ENCODE results near the gene C1QB. TPM values are rescaled to one million over a fixed set of nuclear protein-coding genes. Genes with fewer than 3 reads are reported as not detected.

The C1QB gene
- total and polyA plus RNA-seq, 2 experiments from 2014 or later, result not detected

DNA sequence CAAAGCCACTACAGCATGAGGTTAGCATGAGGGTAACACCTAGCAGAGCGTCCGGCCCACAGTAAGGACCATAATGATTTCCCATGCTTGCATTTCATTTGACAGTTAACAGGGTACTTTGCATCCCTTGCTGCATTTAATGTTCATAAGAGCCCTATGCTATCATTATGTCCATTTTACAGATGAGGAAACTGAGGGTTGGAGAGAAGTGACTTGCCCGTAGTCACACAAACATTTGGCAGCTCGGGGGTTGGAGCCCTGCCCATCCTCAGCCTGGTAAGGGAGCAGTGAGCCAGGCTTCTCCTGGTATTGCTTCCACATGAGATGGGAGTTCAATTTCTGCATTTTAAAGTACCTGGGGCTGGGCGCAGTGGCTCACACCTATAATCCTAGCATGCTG, 41.1 kb downstream of the C1QB start (continued):
- TF ChIP-seq POLR2AphosphoS5 (IDR thresholded peaks at IDR 0.05; ENCODE audit: low read depth), result no peak

DNA sequence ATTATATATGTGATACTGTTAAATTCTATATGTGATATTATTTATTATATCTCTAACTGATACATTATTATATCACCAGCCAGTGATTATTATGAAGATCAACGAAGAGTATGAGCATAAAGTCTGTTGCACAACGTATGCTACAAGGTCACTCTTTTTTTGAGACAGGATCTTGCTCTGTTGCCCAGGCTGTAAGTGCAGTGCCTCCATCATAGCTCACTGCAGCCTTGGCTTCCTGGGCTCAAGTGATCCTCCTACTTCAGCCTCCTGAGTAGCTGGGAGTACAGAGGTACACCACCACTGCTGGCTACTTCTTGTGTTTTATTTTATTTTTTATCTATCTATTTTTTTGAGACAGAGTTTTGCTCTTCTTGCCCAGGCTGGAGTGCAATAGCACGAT, 43.6 kb downstream of the C1QB start:
- Histone ChIP-seq H3K79me2 (replicated peaks; ENCODE audit: insufficient read depth) (no peaks in the 10 kb centered on the region), H3K4me2 (no peak overlapping the region), H3K27ac (ENCODE audit: low read depth) (no peak overlapping the region), H3K4me3 (no peak overlapping the region), H3K27me3 (ENCODE audit: insufficient read depth) (no peaks in the 10 kb centered on the region), H3K9me2 (ENCODE audit: insufficient read depth) (no peaks in the 10 kb centered on the region), H3K4me1 (ENCODE audit: insufficient read depth) (no peaks in the 10 kb centered on the region), H3K36me3 (ENCODE audit: insufficient read depth) (no peaks in the 10 kb centered on the region), H4K20me1 (replicated peaks; ENCODE audit: insufficient read depth) (no peaks in the 10 kb centered on the region; the same call in 1 of the 2 replicates), H2AFZ (no peak overlapping the region), H3F3A (replicated peaks; ENCODE audit: low read depth) (no peaks in the 10 kb centered on the region)
- DNase-seq (ENCODE audit: low spot score) (no peak), ATAC-seq (no peak)
- peaks cover 5% of the 10 kb centered on the region for H3K27me3 Mint-ChIP-seq (ENCODE audit: insufficient read depth, low read depth, poor library complexity)
- H3K27ac Mint-ChIP-seq, result no peak overlapping the region
- H3K4me1 Mint-ChIP-seq, result no peaks in the 10 kb centered on the region
- TF ChIP-seq, protein P1, sequence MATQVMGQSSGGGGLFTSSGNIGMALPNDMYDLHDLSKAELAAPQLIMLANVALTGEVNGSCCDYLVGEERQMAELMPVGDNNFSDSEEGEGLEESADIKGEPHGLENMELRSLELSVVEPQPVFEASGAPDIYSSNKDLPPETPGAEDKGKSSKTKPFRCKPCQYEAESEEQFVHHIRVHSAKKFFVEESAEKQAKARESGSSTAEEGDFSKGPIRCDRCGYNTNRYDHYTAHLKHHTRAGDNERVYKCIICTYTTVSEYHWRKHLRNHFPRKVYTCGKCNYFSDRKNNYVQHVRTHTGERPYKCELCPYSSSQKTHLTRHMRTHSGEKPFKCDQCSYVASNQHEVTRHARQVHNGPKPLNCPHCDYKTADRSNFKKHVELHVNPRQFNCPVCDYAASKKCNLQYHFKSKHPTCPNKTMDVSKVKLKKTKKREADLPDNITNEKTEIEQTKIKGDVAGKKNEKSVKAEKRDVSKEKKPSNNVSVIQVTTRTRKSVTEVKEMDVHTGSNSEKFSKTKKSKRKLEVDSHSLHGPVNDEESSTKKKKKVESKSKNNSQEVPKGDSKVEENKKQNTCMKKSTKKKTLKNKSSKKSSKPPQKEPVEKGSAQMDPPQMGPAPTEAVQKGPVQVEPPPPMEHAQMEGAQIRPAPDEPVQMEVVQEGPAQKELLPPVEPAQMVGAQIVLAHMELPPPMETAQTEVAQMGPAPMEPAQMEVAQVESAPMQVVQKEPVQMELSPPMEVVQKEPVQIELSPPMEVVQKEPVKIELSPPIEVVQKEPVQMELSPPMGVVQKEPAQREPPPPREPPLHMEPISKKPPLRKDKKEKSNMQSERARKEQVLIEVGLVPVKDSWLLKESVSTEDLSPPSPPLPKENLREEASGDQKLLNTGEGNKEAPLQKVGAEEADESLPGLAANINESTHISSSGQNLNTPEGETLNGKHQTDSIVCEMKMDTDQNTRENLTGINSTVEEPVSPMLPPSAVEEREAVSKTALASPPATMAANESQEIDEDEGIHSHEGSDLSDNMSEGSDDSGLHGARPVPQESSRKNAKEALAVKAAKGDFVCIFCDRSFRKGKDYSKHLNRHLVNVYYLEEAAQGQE (IDR thresholded peaks at IDR 0.05; ENCODE audit: unreplicated experiment), result no peak
- TF ChIP-seq EZH2 (IDR thresholded peaks at IDR 0.05; ENCODE audit: low read depth, unreplicated experiment), result no peak
- no peak for TF ChIP-seq POLR2AphosphoS5 (IDR thresholded peaks at IDR 0.05; ENCODE audit: low read depth)
- TF ChIP-seq NANOG (IDR thresholded peaks at IDR 0.05; ENCODE audit: borderline replicate concordance), result no peak
- TF ChIP-seq, protein P2, sequence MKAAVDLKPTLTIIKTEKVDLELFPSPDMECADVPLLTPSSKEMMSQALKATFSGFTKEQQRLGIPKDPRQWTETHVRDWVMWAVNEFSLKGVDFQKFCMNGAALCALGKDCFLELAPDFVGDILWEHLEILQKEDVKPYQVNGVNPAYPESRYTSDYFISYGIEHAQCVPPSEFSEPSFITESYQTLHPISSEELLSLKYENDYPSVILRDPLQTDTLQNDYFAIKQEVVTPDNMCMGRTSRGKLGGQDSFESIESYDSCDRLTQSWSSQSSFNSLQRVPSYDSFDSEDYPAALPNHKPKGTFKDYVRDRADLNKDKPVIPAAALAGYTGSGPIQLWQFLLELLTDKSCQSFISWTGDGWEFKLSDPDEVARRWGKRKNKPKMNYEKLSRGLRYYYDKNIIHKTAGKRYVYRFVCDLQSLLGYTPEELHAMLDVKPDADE (IDR thresholded peaks at IDR 0.05), result no peak
- TF ChIP-seq, protein P3, sequence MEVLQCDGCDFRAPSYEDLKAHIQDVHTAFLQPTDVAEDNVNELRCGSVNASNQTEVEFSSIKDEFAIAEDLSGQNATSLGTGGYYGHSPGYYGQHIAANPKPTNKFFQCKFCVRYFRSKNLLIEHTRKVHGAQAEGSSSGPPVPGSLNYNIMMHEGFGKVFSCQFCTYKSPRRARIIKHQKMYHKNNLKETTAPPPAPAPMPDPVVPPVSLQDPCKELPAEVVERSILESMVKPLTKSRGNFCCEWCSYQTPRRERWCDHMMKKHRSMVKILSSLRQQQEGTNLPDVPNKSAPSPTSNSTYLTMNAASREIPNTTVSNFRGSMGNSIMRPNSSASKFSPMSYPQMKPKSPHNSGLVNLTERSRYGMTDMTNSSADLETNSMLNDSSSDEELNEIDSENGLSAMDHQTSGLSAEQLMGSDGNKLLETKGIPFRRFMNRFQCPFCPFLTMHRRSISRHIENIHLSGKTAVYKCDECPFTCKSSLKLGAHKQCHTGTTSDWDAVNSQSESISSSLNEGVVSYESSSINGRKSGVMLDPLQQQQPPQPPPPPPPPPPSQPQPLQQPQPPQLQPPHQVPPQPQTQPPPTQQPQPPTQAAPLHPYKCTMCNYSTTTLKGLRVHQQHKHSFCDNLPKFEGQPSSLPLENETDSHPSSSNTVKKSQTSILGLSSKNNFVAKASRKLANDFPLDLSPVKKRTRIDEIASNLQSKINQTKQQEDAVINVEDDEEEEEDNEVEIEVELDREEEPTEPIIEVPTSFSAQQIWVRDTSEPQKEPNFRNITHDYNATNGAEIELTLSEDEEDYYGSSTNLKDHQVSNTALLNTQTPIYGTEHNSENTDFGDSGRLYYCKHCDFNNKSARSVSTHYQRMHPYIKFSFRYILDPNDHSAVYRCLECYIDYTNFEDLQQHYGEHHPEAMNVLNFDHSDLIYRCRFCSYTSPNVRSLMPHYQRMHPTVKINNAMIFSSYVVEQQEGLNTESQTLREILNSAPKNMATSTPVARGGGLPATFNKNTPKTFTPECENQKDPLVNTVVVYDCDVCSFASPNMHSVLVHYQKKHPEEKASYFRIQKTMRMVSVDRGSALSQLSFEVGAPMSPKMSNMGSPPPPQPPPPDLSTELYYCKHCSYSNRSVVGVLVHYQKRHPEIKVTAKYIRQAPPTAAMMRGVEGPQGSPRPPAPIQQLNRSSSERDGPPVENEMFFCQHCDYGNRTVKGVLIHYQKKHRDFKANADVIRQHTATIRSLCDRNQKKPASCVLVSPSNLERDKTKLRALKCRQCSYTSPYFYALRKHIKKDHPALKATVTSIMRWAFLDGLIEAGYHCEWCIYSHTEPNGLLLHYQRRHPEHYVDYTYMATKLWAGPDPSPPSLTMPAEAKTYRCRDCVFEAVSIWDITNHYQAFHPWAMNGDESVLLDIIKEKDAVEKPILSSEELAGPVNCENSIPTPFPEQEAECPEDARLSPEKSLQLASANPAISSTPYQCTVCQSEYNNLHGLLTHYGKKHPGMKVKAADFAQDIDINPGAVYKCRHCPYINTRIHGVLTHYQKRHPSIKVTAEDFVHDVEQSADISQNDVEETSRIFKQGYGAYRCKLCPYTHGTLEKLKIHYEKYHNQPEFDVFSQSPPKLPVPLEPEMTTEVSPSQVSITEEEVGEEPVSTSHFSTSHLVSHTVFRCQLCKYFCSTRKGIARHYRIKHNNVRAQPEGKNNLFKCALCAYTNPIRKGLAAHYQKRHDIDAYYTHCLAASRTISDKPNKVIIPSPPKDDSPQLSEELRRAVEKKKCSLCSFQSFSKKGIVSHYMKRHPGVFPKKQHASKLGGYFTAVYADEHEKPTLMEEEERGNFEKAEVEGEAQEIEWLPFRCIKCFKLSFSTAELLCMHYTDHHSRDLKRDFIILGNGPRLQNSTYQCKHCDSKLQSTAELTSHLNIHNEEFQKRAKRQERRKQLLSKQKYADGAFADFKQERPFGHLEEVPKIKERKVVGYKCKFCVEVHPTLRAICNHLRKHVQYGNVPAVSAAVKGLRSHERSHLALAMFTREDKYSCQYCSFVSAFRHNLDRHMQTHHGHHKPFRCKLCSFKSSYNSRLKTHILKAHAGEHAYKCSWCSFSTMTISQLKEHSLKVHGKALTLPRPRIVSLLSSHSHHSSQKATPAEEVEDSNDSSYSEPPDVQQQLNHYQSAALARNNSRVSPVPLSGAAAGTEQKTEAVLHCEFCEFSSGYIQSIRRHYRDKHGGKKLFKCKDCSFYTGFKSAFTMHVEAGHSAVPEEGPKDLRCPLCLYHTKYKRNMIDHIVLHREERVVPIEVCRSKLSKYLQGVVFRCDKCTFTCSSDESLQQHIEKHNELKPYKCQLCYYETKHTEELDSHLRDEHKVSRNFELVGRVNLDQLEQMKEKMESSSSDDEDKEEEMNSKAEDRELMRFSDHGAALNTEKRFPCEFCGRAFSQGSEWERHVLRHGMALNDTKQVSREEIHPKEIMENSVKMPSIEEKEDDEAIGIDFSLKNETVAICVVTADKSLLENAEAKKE (CRISPR knock-in tag; IDR thresholded peaks at IDR 0.05), result no peak
- no peak for TF ChIP-seq JUNB (IDR thresholded peaks at IDR 0.05; ENCODE audit: unreplicated experiment)
- TF ChIP-seq EZH2phosphoT487 (IDR thresholded peaks at IDR 0.05; ENCODE audit: unreplicated experiment), result no peak
- TF ChIP-seq, protein P4, sequence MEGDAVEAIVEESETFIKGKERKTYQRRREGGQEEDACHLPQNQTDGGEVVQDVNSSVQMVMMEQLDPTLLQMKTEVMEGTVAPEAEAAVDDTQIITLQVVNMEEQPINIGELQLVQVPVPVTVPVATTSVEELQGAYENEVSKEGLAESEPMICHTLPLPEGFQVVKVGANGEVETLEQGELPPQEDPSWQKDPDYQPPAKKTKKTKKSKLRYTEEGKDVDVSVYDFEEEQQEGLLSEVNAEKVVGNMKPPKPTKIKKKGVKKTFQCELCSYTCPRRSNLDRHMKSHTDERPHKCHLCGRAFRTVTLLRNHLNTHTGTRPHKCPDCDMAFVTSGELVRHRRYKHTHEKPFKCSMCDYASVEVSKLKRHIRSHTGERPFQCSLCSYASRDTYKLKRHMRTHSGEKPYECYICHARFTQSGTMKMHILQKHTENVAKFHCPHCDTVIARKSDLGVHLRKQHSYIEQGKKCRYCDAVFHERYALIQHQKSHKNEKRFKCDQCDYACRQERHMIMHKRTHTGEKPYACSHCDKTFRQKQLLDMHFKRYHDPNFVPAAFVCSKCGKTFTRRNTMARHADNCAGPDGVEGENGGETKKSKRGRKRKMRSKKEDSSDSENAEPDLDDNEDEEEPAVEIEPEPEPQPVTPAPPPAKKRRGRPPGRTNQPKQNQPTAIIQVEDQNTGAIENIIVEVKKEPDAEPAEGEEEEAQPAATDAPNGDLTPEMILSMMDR (conservative IDR thresholded peaks at IDR 0.05; ENCODE audit: low read depth in 2 of 2), result no peak
- no peak for TF ChIP-seq STAT1 (IDR thresholded peaks at IDR 0.05; ENCODE audit: unreplicated experiment)
- TF ChIP-seq CREB1 (CRISPR knock-in tag; IDR thresholded peaks at IDR 0.05; ENCODE audit: low read depth), result no peak
- no peak for TF ChIP-seq ZNF331 (CRISPR knock-in tag; IDR thresholded peaks at IDR 0.05; ENCODE audit: low read depth)
- TF ChIP-seq ZNF114 (CRISPR knock-in tag; IDR thresholded peaks at IDR 0.05), result no peak
- H3K4me3 Mint-ChIP-seq, result no peak overlapping the region
- H3K36me3 Mint-ChIP-seq (ENCODE audit: low read depth), result no peaks in the 10 kb centered on the region
- H3K9me3 Mint-ChIP-seq, result no peaks in the 10 kb centered on the region; the same call in 2 of the 3 replicates

Measured in GM23338 (cell line).